ENCODE results near the gene TLL1.

DNA sequence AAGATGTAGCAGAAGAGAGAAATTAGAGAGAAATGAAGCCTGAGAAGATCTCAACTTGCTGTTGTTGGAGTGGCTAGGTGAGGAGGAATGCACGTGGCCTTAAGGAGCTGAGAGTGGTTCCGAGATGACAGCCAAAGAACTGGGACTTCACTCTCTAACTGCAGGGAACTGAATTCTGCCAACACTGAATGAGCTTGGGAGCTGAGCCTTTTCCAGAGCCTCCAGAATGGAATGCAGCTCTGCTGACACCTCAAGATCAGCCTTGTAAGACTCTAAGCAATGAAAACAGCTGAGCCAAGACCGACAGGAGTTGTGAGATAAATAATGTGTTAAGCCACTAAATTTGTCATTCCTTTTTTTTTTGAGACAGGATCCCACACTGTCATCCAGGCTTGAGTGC, 73.0 kb downstream of the TLL1 start:
- TF ChIP-seq POLR2AphosphoS5 (IDR thresholded peaks at IDR 0.05; ENCODE audit: borderline replicate concordance, low read depth, low read length) (no peak), EZH2 (IDR thresholded peaks at IDR 0.05) (no peak)
